Measurements from ENCODE around the gene NDUFS1. TPM values are rescaled to one million over a fixed set of nuclear protein-coding genes. Genes with fewer than 3 reads are reported as not detected.
A peak's percentile ranks its signal among the peaks of the same experiment; 100 is the strongest.

Gene NDUFS1
- total and polyA plus RNA-seq, 10 of the 15 experiments (the other 5 are each of a cell fraction or from before 2014, with no cell fraction given): 62.6 to 108 (median 90.4) TPM

- TF ChIP-seq, protein P1, sequence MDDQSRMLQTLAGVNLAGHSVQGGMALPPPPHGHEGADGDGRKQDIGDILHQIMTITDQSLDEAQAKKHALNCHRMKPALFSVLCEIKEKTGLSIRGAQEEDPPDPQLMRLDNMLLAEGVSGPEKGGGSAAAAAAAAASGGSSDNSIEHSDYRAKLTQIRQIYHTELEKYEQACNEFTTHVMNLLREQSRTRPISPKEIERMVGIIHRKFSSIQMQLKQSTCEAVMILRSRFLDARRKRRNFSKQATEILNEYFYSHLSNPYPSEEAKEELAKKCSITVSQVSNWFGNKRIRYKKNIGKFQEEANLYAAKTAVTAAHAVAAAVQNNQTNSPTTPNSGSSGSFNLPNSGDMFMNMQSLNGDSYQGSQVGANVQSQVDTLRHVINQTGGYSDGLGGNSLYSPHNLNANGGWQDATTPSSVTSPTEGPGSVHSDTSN (IDR thresholded peaks at IDR 0.05; ENCODE audit: insufficient replicate concordance, low read depth, low read length): no peak
- TF ChIP-seq FOXK2 (IDR thresholded peaks at IDR 0.05) (no peak), SRF (IDR thresholded peaks at IDR 0.05; ENCODE audit: low read depth in 2 of 2, low read length in 2 of 2) (no peak), BACH1 (IDR thresholded peaks at IDR 0.05; ENCODE audit: borderline replicate concordance) (no peak), JUND (IDR thresholded peaks at IDR 0.05; ENCODE audit: low read depth, low read length) (no peak), ZNF217 (IDR thresholded peaks at IDR 0.05) (0 out of 2 replicates have a peak, but pooled peaks have one; percentile 21), RUNX3 (IDR thresholded peaks at IDR 0.05; ENCODE audit: low read length) (no peak), RCOR1 (conservative IDR thresholded peaks at IDR 0.05; ENCODE audit: low read depth, low read length) (no peak), IRF5 (IDR thresholded peaks at IDR 0.05; ENCODE audit: borderline replicate concordance) (no peak), ESRRA (IDR thresholded peaks at IDR 0.05; ENCODE audit: low read length) (no peak), EED (IDR thresholded peaks at IDR 0.05; ENCODE audit: low read depth) (peak; percentile 24; the same call in 1 of the 2 replicates), MEF2B (IDR thresholded peaks at IDR 0.05; ENCODE audit: partially characterized antibody, poor library complexity, severe bottlenecking) (no peak), IRF3 (IDR thresholded peaks at IDR 0.05) (no peak)
- TF ChIP-seq, protein P2, sequence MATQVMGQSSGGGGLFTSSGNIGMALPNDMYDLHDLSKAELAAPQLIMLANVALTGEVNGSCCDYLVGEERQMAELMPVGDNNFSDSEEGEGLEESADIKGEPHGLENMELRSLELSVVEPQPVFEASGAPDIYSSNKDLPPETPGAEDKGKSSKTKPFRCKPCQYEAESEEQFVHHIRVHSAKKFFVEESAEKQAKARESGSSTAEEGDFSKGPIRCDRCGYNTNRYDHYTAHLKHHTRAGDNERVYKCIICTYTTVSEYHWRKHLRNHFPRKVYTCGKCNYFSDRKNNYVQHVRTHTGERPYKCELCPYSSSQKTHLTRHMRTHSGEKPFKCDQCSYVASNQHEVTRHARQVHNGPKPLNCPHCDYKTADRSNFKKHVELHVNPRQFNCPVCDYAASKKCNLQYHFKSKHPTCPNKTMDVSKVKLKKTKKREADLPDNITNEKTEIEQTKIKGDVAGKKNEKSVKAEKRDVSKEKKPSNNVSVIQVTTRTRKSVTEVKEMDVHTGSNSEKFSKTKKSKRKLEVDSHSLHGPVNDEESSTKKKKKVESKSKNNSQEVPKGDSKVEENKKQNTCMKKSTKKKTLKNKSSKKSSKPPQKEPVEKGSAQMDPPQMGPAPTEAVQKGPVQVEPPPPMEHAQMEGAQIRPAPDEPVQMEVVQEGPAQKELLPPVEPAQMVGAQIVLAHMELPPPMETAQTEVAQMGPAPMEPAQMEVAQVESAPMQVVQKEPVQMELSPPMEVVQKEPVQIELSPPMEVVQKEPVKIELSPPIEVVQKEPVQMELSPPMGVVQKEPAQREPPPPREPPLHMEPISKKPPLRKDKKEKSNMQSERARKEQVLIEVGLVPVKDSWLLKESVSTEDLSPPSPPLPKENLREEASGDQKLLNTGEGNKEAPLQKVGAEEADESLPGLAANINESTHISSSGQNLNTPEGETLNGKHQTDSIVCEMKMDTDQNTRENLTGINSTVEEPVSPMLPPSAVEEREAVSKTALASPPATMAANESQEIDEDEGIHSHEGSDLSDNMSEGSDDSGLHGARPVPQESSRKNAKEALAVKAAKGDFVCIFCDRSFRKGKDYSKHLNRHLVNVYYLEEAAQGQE (IDR thresholded peaks at IDR 0.05; ENCODE audit: low read depth, low read length): no peak
- TF ChIP-seq, protein P3, sequence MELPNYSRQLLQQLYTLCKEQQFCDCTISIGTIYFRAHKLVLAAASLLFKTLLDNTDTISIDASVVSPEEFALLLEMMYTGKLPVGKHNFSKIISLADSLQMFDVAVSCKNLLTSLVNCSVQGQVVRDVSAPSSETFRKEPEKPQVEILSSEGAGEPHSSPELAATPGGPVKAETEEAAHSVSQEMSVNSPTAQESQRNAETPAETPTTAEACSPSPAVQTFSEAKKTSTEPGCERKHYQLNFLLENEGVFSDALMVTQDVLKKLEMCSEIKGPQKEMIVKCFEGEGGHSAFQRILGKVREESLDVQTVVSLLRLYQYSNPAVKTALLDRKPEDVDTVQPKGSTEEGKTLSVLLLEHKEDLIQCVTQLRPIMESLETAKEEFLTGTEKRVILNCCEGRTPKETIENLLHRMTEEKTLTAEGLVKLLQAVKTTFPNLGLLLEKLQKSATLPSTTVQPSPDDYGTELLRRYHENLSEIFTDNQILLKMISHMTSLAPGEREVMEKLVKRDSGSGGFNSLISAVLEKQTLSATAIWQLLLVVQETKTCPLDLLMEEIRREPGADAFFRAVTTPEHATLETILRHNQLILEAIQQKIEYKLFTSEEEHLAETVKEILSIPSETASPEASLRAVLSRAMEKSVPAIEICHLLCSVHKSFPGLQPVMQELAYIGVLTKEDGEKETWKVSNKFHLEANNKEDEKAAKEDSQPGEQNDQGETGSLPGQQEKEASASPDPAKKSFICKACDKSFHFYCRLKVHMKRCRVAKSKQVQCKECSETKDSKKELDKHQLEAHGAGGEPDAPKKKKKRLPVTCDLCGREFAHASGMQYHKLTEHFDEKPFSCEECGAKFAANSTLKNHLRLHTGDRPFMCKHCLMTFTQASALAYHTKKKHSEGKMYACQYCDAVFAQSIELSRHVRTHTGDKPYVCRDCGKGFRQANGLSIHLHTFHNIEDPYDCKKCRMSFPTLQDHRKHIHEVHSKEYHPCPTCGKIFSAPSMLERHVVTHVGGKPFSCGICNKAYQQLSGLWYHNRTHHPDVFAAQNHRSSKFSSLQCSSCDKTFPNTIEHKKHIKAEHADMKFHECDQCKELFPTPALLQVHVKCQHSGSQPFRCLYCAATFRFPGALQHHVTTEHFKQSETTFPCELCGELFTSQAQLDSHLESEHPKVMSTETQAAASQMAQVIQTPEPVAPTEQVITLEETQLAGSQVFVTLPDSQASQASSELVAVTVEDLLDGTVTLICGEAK (IDR thresholded peaks at IDR 0.05; ENCODE audit: borderline replicate concordance): no peak; the same call in 1 of the 2 replicates
- TF ChIP-seq, protein P4, sequence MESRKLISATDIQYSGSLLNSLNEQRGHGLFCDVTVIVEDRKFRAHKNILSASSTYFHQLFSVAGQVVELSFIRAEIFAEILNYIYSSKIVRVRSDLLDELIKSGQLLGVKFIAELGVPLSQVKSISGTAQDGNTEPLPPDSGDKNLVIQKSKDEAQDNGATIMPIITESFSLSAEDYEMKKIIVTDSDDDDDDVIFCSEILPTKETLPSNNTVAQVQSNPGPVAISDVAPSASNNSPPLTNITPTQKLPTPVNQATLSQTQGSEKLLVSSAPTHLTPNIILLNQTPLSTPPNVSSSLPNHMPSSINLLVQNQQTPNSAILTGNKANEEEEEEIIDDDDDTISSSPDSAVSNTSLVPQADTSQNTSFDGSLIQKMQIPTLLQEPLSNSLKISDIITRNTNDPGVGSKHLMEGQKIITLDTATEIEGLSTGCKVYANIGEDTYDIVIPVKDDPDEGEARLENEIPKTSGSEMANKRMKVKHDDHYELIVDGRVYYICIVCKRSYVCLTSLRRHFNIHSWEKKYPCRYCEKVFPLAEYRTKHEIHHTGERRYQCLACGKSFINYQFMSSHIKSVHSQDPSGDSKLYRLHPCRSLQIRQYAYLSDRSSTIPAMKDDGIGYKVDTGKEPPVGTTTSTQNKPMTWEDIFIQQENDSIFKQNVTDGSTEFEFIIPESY (IDR thresholded peaks at IDR 0.05): no peak
Observed at GRCh38 chr2:206085742-206086445, 73.3 kb downstream of the NDUFS1 start, which contains the start of gene INO80D (continued).

Measured in GM12878 (cell line).